Astrocyte (in vitro differentiated cells and primary cell): ENCODE measurements around the gene ZBTB47. TPM values are rescaled to one million over a fixed set of nuclear protein-coding genes. Genes with fewer than 3 reads are reported as not detected.

Source experiments
- DNase-seq: peaks from one replicate; pipeline ENCODE4 v3.0.0-alpha.2; 2010; ENCODE audit warnings: low read depth
- FAIRE-seq: peaks from 2 replicates; lab custom pipeline; 2011; peaks lifted over from hg19 to GRCh38; lab: Jason Lieb, UNC
- H2AFZ ChIP-seq: 2 replicates; pipeline ENCODE4 v1.6.0; 2012; ENCODE audit warnings: low read depth, low read length, inconsistent platforms
- H3K27ac ChIP-seq: 2 replicates; pipeline ENCODE4 v1.5.1; 2011; ENCODE audit warnings: low read depth, low read length, inconsistent platforms
- H3K27me3 ChIP-seq: 2 replicates; pipeline ENCODE4 v1.6.0; 2011; ENCODE audit warnings: low read length, inconsistent platforms; ENCODE audit not compliant: insufficient read depth
- H3K36me3 ChIP-seq: 2 replicates; pipeline ENCODE4 v1.5.1; 2011; ENCODE audit warnings: low read length, inconsistent platforms; ENCODE audit not compliant: insufficient read depth
- H3K4me1 ChIP-seq: 2 replicates; pipeline ENCODE4 v1.5.1; 2011; ENCODE audit warnings: low read length, inconsistent platforms; ENCODE audit not compliant: insufficient read depth
- H3K4me2 ChIP-seq: 2 replicates; pipeline ENCODE4 v1.6.0; 2012; ENCODE audit warnings: low read length, inconsistent platforms
- H3K4me3 ChIP-seq: 2 replicates; pipeline ENCODE4 v1.5.1; 2011; ENCODE audit warnings: low read depth, mild to moderate bottlenecking, low read length, inconsistent platforms; ENCODE audit not compliant: insufficient read depth
- H3K79me2 ChIP-seq: 2 replicates; pipeline ENCODE4 v1.6.0; 2012; ENCODE audit warnings: mild to moderate bottlenecking, low read length, inconsistent platforms; ENCODE audit not compliant: insufficient read depth
- H3K9ac ChIP-seq: 2 replicates; pipeline ENCODE4 v1.6.0; 2012; ENCODE audit warnings: mild to moderate bottlenecking, low read length, inconsistent platforms
- H3K9me3 ChIP-seq: 2 replicates; pipeline ENCODE4 v1.5.1; 2012; ENCODE audit warnings: low read depth, mild to moderate bottlenecking, low read length, inconsistent platforms; ENCODE audit not compliant: insufficient read depth
- H4K20me1 ChIP-seq: 2 replicates; pipeline ENCODE4 v1.6.0; 2012; ENCODE audit warnings: low read length, inconsistent platforms; ENCODE audit not compliant: insufficient read depth
- H3K27ac Mint-ChIP-seq: one replicate; pipeline ENCODE4 v1.8.0; 2021; ENCODE audit warnings: mild to moderate bottlenecking, mixed read lengths; ENCODE audit not compliant: unreplicated experiment
- H3K27me3 Mint-ChIP-seq: one replicate; pipeline ENCODE4 v1.8.0; 2021; ENCODE audit warnings: low read depth, mixed read lengths; ENCODE audit not compliant: unreplicated experiment
- H3K36me3 Mint-ChIP-seq: one replicate; pipeline ENCODE4 v1.8.0; 2021; ENCODE audit warnings: low read depth, mixed read lengths; ENCODE audit not compliant: unreplicated experiment
- H3K4me1 Mint-ChIP-seq: one replicate; pipeline ENCODE4 v1.8.0; 2021; ENCODE audit warnings: low read depth, mixed read lengths; ENCODE audit not compliant: unreplicated experiment
- H3K4me3 Mint-ChIP-seq: one replicate; pipeline ENCODE4 v1.8.0; 2021; ENCODE audit warnings: mild to moderate bottlenecking, moderate library complexity, mixed read lengths; ENCODE audit not compliant: unreplicated experiment
- H3K9me3 Mint-ChIP-seq: one replicate; pipeline ENCODE4 v1.8.0; 2021; ENCODE audit warnings: mild to moderate bottlenecking, mixed read lengths; ENCODE audit not compliant: unreplicated experiment
- CTCF ChIP-seq: IDR thresholded peaks from 2 replicates; pipeline ENCODE4 v1.5.1; 2011; ENCODE audit warnings: low read depth, mild to moderate bottlenecking, inconsistent platforms, low read length, moderate library complexity; ENCODE audit not compliant: insufficient read depth
- EZH2 ChIP-seq: IDR thresholded peaks from 2 replicates; pipeline ENCODE4 v1.6.1; 2012; ENCODE audit warnings: mild to moderate bottlenecking, low read length, inconsistent platforms; ENCODE audit not compliant: insufficient read depth
- total RNA-seq: library from RNA; stranded (reverse); gene quantifications from 2 replicates; pipeline ENCODE4 v1.2.1, GENCODE V29; 2021

ZBTB47 gene
- total RNA-seq, 1 donor from 2014 or later: 9.3 TPM

GRCh38 chr3:42705962-42706585 is 52.6 kb downstream of the ZBTB47 start:
- H3K27me3 ChIP-seq: peaks cover 3% of the 10 kb centered on the region
- H3K4me1 Mint-ChIP-seq: no peaks in the 10 kb centered on the region
- no peaks in the 10 kb centered on the region for H4K20me1 ChIP-seq
- H3K4me1 ChIP-seq: no peaks in the 10 kb centered on the region
- H3K4me3 ChIP-seq: no peak overlapping the region
- no peak overlapping the region for H3K4me2 ChIP-seq
- H2AFZ ChIP-seq: no peak overlapping the region
- H3K27ac ChIP-seq: no peak overlapping the region
- no peaks in the 10 kb centered on the region for H3K36me3 ChIP-seq
- H3K9ac ChIP-seq: no peak overlapping the region
- no peaks in the 10 kb centered on the region for H3K9me3 ChIP-seq
- no peak overlapping the region for H3K27ac Mint-ChIP-seq
- peaks cover 47% of the 10 kb centered on the region for H3K27me3 Mint-ChIP-seq
- no peak for DNase-seq
- no peaks in the 10 kb centered on the region for H3K36me3 Mint-ChIP-seq
- FAIRE-seq: no peak
- H3K4me3 Mint-ChIP-seq: no peak overlapping the region
- H3K79me2 ChIP-seq: no peaks in the 10 kb centered on the region
- TF ChIP-seq CTCF (no peak), EZH2 (no peak)
- H3K9me3 Mint-ChIP-seq: no peaks in the 10 kb centered on the region

GRCh38 chr3:42706721-42707619 is 53.5 kb downstream of the ZBTB47 start:
- DNase-seq: no peak
- Mint-ChIP-seq H3K4me3 (no peak overlapping the region), H3K36me3 (no peaks in the 10 kb centered on the region), H3K27me3 (peaks cover 48% of the 10 kb centered on the region), H3K4me1 (no peaks in the 10 kb centered on the region), H3K9me3 (no peaks in the 10 kb centered on the region), H3K27ac (no peak overlapping the region)
- H3K9ac ChIP-seq: no peak overlapping the region
- peaks cover 3% of the 10 kb centered on the region for H3K27me3 ChIP-seq
- no peak for TF ChIP-seq CTCF
- TF ChIP-seq EZH2: no peak
- no peak overlapping the region for H3K4me2 ChIP-seq
- H4K20me1 ChIP-seq: no peaks in the 10 kb centered on the region
- no peak overlapping the region for H3K27ac ChIP-seq
- no peak for FAIRE-seq
- no peaks in the 10 kb centered on the region for H3K79me2 ChIP-seq
- no peak overlapping the region for H3K4me3 ChIP-seq
- no peaks in the 10 kb centered on the region for H3K4me1 ChIP-seq
- no peaks in the 10 kb centered on the region for H3K9me3 ChIP-seq
- H3K36me3 ChIP-seq: no peaks in the 10 kb centered on the region
- no peak overlapping the region for H2AFZ ChIP-seq
